ENCODE measurements around the gene LMNA.

DNA sequence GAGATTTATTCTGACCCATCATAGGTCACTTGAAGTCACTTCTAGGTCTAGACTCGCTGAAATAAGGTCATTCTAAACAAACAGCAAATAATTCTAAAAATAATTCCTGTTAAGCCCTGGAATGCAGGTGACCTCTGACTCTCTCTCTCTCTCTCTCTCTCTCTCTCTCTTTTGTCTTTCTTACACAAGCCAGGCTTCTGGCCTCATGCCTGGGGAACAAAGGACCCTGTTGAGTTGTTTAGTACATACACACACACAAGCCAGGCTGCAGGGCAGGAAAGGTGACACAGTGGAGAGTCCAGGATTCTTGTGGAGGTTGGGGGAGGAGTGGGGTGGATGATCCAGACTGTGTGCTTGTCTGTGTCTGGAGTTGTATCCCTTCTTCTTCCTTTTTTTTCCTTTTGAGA, 28.3 kb upstream of the LMNA start:
- TF ChIP-seq, protein P1, sequence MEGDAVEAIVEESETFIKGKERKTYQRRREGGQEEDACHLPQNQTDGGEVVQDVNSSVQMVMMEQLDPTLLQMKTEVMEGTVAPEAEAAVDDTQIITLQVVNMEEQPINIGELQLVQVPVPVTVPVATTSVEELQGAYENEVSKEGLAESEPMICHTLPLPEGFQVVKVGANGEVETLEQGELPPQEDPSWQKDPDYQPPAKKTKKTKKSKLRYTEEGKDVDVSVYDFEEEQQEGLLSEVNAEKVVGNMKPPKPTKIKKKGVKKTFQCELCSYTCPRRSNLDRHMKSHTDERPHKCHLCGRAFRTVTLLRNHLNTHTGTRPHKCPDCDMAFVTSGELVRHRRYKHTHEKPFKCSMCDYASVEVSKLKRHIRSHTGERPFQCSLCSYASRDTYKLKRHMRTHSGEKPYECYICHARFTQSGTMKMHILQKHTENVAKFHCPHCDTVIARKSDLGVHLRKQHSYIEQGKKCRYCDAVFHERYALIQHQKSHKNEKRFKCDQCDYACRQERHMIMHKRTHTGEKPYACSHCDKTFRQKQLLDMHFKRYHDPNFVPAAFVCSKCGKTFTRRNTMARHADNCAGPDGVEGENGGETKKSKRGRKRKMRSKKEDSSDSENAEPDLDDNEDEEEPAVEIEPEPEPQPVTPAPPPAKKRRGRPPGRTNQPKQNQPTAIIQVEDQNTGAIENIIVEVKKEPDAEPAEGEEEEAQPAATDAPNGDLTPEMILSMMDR (IDR thresholded peaks at IDR 0.05 in 8 of 11, conservative IDR thresholded peaks at IDR 0.05 in 3 of 11), result no peak
- TF ChIP-seq POLR2A (IDR thresholded peaks at IDR 0.05), result no peak

Data from spleen (tissue), 7 donors.